GM19043 (cell line): ENCODE results near the gene PHOX2B.
"Not testable (repeated sequence)": the region's sequence is repeated elsewhere in the genome, so short reads cannot be mapped to it uniquely, and the experiment has no call there.

ENCODE experiments used
- ATAC-seq: cut with Tn5 transposase; IDR thresholded peaks from one replicate; pipeline ENCODE4 v1.9.1; 2021; ENCODE audit warnings: low read depth; ENCODE audit not compliant: unreplicated experiment

PHOX2B gene

DNA sequence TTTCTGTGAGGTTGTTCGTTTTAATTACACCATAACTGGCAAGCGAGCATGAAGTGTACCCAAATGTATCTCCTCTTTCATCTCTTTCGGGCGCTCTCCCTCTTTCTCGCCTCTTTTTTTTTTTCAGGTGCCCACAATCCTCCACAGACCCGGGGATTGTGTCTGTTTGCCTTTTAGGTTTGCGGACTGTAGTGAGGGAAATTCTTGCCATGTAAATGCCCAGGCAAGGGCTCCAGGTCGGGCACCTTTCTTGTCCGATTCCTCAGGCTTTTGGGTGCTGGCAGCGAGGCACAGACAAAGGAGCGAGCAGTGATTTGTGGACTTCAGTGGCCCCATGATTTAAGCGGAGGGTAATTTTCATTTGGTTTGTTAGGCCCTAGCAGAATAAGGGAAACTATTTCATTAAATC, 1.1 kb upstream of the PHOX2B start:
- ATAC-seq: no peak

DNA sequence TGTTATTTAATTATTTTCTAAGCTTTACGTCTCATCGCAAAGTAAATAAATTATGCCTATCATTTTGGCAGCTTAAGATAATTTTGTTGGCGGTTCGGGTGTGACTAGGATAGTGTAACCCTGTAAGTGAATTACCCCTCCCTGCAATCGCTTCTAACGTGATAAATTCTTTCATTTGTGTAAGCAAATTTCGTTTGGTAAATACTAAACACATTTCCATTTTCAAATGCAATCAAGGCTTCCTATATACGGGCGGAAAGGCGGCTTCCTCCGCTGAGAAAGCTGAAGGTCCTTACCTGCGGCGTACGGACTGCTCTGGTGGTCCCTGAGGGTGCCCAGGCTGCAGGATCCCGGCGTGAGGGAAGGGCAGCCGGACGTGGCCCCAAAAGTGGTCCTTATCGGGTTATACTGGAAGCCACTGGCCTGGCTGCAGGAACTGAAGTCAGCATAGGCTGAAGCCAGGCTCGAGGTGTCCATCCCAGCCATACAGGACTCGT, 403 bp downstream of the PHOX2B start:
- no peak for ATAC-seq

DNA sequence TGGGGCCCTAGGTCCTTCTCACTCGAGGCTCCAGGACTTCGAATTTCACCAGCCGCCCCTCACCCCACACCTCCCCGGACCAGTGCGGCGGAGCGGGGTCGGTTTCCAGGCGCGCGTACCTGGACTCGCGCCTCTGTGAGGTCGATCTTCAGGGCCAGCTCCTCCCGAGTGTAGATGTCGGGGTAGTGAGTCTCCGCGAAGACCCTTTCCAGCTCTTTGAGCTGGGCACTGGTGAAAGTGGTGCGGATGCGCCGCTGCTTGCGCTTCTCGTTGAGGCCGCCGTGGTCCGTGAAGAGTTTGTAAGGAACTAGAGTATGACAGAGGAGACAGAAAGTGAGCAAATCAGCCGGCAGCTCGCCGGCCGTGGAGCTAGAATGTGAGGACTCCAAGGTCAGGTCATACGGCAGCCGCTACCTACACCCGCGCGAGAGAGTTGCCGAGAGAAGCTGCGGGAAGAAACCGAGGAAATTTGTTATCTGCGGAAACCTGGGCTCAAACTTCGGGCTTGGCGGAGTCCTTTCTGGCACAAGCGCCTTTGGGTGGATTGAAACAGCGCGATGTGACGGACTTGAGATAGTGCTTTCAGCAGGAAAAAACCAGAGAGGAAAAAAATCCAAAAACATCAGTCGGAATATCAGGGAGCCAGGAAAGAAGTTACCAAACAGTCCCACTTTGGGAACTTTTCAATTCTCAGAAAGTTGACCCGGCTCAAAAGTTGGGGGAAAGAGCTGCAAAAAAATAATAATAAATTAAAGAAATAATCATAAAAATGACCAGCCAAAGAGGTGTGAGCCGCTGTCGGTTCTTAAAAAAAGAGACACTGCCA, 1.1 kb downstream of the PHOX2B start:
- no peak for ATAC-seq

DNA sequence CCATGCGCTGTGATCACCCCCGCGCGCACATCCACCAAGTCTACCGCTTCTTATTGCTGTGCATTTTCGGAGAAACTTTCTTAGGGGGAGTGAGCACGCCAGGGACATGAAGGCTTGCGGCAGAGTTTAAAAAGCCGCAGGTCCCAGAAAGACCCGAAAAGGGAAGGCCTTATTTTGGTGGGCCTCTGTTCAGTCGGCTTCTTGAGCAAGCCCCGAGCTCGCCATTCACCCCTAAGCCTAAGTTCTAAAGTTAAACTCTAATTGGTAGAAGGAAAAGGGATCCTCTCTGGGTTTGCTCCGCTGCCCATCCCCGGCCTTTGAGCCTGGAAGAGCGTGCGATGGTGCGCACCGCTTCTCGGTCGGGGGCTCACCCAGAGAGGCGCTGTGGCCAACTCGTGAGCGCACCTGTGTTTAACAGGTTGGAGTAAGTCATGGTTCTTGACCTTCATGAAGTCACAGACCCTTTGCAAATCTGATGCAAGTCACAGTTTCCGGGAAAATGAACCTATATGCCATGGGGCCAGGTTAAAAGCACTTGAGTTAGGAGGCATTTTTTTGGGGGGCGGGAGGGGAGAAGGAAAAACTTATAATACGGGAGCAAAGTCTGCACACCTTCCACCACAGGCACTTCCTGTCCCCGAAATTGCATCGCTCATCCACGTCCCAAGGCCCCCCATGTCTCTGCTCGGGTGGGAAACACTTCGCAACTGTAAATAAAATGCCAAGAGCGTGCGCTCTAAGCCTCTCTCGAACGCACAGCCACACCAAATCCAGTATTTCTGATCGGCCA, 1.9 kb downstream of the PHOX2B start:
- no peak for ATAC-seq

DNA sequence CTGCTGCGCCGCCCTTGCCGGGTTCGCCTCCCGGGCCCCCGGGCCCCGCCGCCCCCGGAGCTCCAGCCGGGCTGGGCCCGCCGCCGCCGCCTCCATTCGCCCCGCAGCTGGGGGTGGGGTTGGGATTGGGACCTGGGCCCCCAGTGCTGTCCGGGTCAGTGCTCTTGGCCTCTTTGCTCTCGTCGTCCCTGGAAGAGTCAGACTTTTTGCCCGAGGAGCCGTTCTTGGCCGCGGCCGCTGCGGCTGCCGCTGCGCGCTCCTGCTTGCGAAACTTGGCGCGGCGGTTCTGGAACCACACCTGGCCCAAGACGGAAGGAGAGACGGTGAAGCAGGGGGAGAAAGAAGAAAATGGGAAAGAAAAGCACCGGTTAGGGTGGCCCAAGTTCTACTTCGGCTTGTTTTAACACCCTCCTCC, 2.5 kb downstream of the PHOX2B start:
- ATAC-seq: no peak

DNA sequence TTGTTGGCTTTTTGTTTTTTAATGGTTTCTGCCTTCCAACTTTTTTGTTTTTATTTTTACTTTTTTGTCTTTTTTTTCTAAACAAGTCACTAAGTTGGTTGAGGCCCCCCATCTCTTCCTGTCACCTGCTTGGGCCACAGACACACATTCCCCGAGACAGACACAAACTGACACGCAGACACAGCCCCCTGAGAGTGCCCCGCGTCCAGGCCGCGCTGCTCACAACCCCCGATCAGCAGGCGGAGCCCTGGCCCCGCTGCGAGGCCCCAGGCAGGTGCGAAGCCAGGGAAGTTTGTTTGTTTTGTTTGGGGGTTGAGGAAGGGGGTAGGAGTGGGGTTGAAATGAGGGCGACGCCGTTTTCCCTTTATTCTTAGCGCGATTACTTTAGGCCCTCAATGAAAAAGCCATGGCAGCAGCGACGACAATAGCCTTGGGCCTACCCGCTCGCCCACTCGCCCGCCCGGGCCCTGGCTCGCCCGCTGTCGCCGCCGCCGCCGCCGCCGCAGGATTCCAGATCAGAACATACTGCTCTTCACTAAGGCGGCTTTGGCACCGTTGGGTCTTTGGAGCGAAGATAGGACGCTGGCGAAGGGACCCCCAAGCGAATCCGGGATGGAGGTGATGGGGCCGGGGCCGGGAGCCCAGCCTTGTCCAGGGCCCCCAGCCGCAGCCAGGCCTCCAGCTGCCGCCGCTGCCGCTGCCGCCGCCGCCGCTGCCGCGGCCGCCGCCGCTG, 3.1 kb downstream of the PHOX2B start:
- no peak for ATAC-seq

DNA sequence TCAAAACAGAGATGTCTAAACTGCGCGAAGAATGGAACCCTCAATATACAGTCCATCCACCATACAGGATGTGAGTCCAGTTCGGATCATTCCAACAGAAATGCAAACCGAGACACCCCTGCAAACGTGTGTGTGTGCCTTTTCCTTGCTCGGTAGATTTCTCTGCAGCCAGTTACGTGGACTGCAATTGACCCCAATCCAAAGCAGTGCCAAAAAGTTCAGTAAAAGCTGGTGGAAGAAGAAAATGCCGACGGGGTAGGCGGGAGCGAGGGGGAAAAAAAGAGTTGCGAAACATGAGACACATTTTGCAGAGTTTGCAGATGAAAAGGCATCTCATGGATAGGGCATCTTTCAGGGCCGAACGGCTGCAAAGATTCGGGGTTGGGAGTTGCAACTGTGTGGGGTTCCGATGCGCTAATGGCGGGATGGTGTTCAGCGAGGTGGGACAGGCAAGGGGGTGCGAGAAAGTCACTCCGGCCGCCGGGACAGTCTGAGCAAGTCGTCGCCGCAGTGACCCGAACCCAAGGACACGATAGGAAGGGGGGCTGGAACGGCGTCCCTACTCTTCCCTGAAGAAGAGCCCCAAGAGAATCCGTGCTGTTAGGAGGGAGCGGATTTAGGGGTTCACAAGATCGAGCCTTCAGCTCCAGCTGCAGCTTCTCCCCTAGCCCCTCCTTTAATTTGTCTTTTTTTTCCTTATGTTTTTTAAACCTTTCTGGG, 3.8 kb downstream of the PHOX2B start:
- no peak for ATAC-seq

DNA sequence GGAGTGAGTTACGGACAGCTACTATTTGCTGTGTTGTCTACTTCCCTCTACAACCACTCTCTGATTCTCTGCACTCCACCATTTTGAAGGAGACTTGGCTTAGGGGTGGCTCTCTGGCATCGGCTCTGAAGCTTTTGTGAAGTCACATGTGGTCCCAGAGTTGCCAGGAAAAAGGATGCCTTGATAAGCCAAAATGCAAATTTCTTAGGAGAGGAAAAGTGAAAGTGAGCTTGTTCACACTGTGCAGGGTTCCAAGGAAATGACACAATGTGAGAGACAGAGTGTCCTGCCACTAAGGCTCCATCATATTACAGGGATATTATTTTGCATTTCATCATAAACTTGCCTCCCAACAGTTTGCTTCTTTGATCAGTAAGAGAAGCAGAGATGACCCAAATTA, 7.2 kb downstream of the PHOX2B start:
- ATAC-seq: no peak

DNA sequence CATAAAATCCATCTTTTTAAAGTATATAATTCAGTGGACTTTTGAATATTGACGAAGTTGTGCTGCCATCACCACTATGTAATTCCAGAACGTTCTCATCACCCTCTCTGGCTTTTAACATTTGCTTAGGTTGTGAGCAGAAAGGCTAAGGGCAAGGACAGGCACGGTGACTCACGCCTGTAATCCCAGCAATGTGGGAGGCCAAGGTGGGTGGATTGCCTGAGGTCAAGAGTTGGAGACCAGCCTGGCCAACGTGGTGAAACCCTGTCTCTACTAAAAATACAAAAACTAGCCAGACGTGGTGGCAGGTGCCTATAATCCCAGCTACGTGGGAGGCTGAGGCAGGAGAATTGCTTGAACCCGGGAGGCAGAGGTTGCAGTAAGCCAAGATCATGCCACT, 11.0 kb downstream of the PHOX2B start:
- ATAC-seq: not testable (repeated sequence)

DNA sequence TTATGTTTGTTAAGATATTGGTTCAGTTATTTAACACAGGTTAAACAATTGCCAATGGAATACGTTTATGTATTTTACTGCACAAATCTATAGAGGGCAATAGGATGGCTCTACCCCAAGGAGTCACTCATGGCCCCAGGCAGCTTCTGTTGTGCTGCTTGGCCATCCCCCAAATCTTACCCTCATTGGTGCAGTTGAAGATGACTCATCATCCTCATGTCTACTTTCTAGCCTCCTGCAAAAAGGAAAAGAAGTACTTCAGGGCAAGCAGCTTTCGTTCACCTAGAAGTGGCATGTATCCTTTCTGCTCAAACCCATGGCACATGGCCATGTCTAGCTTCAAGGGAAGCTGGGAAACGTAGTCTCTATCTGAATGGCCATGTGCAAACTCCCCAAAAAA, 14.2 kb downstream of the PHOX2B start:
- no peak for ATAC-seq

DNA sequence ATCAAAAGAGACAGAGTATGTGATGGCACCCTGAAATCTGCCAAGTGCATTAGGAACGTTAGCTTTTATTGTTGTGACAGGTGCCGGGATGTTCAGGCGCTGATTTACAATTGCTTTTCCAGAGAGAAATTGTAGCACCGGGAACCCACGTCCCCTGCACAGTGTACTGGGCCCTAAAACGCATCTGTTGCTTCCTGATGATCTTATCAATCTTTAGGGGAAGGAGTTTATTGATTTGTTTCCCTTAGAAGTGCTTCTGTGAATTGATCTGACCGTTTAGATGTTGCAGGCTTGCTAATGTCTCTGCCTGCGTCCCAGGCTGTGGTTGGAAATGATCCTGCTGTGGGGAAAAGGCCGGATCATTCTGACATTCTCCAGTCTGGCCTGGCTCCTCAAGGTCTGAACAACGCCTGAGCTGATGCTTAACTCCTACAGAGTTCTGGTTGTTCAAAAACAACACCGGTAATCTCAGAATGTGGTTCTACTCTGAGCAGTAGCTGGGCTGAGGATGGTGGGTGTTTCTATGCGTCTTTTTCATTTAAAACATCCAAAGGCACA, 16.9 kb downstream of the PHOX2B start:
- no peak for ATAC-seq

DNA sequence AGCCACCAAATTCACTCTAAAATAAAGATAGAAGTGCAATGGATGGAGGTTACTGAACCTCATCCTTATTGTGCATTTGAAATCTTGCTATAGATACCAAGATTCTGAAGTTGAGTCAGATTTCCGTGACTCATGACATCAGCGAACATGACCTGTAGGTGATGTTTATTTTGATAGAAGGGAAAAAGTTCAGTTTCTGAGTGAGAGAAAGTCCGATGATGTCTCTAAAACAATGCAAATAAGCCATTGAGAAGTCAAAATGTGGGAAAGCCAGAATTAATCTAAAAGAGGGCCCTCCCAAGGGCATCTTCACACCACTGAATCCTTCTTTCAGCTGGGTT, 20.0 kb downstream of the PHOX2B start:
- ATAC-seq: no peak

DNA sequence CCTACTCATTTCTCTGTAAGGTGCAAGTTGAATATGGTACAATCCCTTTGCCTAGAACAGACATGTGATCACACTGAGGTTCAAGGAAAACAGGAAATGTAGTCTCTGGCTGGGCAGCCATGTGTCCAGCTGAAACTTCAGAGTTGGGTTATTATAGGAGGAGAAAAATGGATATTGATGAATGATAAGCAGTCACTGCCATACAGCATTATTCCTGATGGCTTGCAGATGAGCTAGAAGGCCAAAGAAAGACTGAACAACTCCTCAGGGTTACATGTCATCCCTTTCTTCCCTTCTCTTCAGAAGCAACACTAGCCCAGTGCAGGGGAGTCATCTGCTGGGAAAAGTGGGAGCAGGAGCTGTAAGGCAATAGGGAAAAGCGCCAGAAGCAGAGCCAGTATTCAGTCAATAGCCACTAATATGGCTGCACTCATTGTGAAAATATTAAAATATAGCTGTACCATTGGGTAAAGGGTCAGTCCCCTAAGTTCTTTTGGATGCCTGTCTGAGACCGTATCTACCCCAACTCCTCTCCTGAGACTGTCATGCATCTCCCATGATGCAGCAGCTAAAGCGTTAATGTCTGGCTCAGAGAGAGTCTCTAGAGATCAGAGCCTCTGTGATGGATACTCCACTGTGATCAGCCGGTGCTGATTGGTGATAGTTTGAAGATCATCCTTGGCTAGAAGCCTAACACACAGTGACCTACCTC, 20.5 kb downstream of the PHOX2B start:
- no peak for ATAC-seq

DNA sequence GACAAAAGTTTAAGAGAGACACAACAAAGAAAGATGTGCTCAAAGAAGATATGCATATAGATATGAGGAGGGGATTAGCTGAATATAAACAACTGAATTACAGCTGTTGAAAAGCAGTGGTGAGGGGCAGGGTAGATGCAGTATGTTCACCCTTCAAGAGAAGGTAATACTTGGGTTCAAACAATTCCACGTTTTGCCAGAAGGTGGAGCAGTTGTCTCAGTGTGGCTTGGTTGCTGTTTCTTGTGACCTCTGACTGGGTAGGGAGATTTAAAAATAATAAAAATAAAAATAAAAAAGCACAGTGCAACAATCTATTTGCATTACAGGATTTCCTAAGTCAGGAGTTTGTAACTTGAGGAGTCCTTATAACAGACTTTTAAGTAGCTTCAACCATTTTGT, 23.3 kb downstream of the PHOX2B start:
- ATAC-seq: no peak

DNA sequence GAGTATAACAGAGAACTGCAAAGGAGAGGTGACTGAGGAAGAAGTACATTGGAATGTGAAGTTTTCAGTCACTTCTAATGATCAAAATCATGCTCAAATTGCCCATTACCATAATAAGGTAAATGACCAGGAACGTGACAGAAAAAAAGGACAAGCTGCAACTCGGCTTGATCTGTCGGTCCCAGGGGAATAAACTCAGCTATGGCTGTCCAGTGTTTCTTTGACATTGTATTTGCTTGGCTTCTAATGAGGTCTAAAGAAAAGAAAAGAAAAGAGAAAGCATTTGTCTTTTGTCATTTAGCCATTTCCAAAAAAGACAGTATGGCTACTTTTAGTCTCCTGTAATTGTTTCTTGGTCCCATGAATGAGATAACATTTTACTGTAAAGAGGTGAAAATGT, 25.2 kb downstream of the PHOX2B start:
- ATAC-seq: no peak

DNA sequence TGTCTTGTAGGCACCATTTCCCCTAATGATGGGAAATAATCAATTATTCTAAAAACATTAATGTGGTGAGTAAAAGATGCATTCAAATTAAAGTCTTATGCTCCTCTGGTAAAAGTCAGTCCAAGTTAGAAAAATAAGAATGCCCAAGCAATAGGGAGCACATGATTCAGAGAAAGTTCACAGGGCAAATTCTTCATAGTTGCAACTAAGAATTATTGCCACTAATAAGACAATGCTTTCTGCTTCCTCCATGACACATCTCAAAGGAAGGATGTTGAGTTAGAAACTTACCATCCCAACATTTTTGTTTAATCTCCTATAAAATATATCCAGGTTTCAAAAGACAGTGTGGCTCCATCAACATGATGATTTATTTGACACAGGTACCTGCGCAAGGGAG, 26.3 kb downstream of the PHOX2B start:
- ATAC-seq: no peak

DNA sequence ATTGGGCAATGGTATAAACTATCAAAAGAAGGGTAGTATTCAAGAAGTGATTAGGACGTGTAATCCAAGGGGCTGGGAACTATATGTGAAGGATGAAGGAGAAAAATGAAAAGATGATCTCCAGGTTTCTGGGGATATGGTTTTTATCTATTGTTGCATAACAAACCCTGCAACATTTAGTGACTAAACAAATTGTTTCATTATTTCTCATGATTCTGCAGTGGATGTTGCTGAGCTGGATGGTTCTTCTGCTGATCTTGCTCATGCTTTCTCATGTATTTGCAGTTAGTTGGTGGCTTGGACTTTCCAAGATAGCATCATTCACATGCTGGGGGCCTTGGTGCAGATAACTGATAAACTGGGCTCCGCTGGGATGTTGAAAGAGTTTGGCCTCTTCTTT, 29.1 kb downstream of the PHOX2B start:
- ATAC-seq: no peak

DNA sequence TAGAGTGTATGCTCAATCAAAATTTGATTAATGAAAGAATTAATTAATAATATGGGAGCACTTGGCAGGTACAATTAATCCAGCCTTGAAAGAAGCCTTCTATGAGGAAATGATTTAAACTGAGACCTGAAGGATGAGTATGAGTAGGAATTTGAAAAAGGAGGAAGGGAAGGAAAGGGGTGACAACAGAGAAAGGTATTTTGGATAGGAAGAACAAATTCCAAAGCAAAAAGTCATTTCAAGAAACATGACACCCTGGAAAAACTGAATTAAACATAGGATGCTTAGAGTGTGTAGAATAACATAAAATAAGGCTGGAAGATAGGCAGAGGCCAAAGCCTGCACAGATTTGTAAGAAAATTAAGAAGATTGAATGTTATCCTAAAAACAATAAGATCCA, 29.6 kb downstream of the PHOX2B start:
- no peak for ATAC-seq

DNA sequence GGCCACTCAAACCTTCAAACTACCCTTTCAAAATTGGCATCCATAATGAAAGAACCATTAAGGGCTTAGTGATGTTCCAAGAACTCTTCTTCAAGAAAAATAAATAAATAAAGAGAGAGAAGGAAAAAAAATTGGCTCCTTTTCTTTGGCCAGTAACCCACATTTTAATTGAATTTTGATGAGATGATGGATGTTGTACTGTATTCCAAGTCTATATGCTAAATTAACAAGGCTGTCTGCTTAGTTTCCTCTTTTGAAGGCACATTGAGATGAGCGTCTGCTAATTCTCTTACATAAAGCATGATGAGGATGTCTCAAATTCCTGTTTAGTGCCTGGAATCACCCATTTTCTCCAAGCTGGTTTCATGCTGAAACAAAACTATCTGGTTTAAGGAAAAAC, 33.4 kb downstream of the PHOX2B start:
- no peak for ATAC-seq
